IPS DF 4.7 (cell line): ENCODE measurements around the gene HIPK4.
"Not testable (repeated sequence)": the region's sequence is repeated elsewhere in the genome, so short reads cannot be mapped to it uniquely, and the experiment has no call there.

Source experiments
- DNase-seq: peaks from one replicate; pipeline ENCODE4 v3.0.0-alpha.2; 2013; ENCODE audit warnings: low spot score; ENCODE audit errors: extremely low read depth

Gene HIPK4

GRCh38 chr19:40341601-40342482 lies 48.1 kb downstream of the HIPK4 start:
- DNase-seq: no peak

- no peak for DNase-seq
These were observed 50.8 kb downstream of the HIPK4 start for GRCh38 chr19:40339018-40339728.

- DNase-seq: no peak
These were observed 52.4 kb downstream of the HIPK4 start for GRCh38 chr19:40337594-40337993.

GRCh38 chr19:40337107-40337506 lies 52.9 kb downstream of the HIPK4 start:
- DNase-seq: no peak

GRCh38 chr19:40336601-40336900 lies 53.4 kb downstream of the HIPK4 start:
- no peak for DNase-seq

DNA sequence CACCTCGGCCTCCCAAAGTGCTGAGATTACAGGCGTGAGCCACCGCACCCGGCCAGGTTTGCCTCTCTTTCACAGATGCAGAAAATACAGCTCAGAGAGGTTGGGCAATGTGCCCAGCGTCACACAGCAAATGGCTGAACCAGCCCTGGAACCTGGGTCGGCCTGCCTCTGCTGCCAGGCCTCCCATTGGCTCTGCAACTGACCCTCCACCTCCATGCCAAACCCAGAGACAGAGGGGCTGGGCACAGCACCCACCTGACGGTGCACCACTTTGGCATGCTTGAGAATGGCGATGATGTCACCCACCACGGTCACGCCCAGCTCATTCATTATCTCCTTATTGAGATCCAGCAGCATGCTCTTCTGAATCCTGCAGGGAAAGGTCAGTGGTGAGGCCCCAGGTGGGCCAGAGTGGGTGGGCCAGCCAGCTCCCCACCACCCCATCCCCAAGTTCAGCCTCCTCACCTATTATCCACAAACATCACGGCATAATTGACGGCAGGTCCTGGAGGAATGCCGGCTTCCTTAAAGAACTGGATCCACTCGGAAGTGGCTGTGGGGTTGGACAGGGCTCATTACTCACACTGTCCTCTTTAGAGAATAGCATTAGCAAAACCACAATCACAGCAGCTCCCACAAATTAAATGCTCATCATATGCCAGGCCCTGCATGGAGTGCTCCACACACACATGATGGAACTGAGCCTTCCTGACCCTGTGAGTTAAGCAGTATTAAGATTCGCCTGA lies 54.0 kb downstream of the HIPK4 start:
- no peak for DNase-seq

DNA sequence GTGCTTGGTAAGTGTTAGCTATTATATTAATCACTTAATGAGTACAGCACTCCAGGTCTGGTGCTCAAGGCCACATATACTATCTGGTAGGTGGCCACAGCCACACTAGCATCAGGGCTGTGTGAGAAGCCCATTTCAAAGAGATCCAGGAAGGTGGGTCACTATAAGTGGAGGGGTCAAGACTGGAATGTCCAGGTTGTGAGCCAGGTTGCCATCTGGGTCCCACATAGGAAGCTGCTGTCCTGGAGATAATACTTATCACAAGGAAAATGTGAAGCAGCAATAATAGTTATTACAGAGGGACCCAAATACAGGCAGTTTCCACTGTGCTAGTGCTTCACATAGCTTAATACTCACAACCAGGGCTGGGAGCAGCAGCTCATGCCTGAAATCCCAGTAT lies 54.9 kb downstream of the HIPK4 start:
- DNase-seq: no peak

GRCh38 chr19:40333083-40333482 lies 56.9 kb downstream of the HIPK4 start:
- not testable (repeated sequence) for DNase-seq

GRCh38 chr19:40332669-40333068 lies 57.3 kb downstream of the HIPK4 start:
- no peak for DNase-seq

DNA sequence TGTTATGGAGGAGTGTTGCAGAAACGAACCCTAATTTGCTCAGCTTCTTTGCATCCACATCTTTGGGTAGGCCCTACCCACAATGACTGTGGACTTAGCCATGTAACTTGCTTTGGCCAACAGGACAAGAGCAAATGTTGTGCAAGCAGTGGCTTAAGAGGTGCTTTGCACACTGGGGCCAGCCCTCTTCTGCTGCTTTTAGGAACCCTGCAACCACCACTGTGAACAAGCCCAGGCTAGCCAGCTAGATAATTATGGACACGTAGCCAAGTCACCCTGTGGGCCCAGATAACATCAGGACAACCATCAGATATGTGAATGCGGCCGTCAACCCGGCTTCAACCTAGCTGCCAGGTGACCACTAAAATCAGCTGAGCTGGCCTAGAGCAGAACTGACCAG lies 58.9 kb downstream of the HIPK4 start:
- DNase-seq: no peak
